Brain pericyte (primary cell): Measurements from ENCODE around the gene KCNK7.

ENCODE experiments used
- DNase-seq: peaks from one replicate; pipeline ENCODE4 v3.0.0-alpha.2; 2012; ENCODE audit warnings: low read depth, low spot score

KCNK7 gene

GRCh38 chr11:65588199-65589054, 7.2 kb downstream of the KCNK7 start:
- DNase-seq, result no peak

- DNase-seq, result no peak
Observed at GRCh38 chr11:65586676-65587075, 8.9 kb downstream of the KCNK7 start.

GRCh38 chr11:65586247-65586630, 9.4 kb downstream of the KCNK7 start:
- DNase-seq, result no peak

- DNase-seq, result no peak
Observed at GRCh38 chr11:65585396-65586246, 10.0 kb downstream of the KCNK7 start.

- DNase-seq, result no peak
Observed at GRCh38 chr11:65584723-65585171, 10.9 kb downstream of the KCNK7 start.

- DNase-seq, result no peak
Observed at GRCh38 chr11:65584106-65584505, 11.5 kb downstream of the KCNK7 start.

- no peak for DNase-seq
Observed at GRCh38 chr11:65583589-65583988, 12.0 kb downstream of the KCNK7 start.

- no peak for DNase-seq
Observed at GRCh38 chr11:65581928-65582327, 13.7 kb downstream of the KCNK7 start.

- DNase-seq, result no peak
Observed at GRCh38 chr11:65580756-65581155, 14.8 kb downstream of the KCNK7 start.

- DNase-seq, result no peak
Observed at GRCh38 chr11:65580031-65580692, 15.4 kb downstream of the KCNK7 start.

GRCh38 chr11:65579291-65579690, 16.3 kb downstream of the KCNK7 start:
- no peak for DNase-seq

GRCh38 chr11:65578667-65579066, 16.9 kb downstream of the KCNK7 start:
- DNase-seq, result no peak

- no peak for DNase-seq
Observed at GRCh38 chr11:65578134-65578533, 17.5 kb downstream of the KCNK7 start.

- DNase-seq, result no peak
Observed at GRCh38 chr11:65577756-65578109, 17.9 kb downstream of the KCNK7 start.

GRCh38 chr11:65576867-65577755, 18.5 kb downstream of the KCNK7 start:
- peak; percentile 74 for DNase-seq

- DNase-seq, result no peak
Observed at GRCh38 chr11:65576232-65576866, 19.3 kb downstream of the KCNK7 start.

GRCh38 chr11:65575568-65576231, 19.9 kb downstream of the KCNK7 start, which contains the start of gene EHBP1L1:
TSS of gene EHBP1L1 (plus strand) at chr11:65576053. CDS start at chr11:65576303, 250 bp downstream.
- DNase-seq, result no peak

GRCh38 chr11:65574811-65575567, 20.6 kb downstream of the KCNK7 start:
- no peak for DNase-seq

- DNase-seq, result peak; percentile 67
Observed at GRCh38 chr11:65574109-65574810, 21.3 kb downstream of the KCNK7 start.
